ENCODE results near the gene UHMK1. TPM values are rescaled to one million over a fixed set of nuclear protein-coding genes. Genes with fewer than 3 reads are reported as not detected.
A peak's percentile ranks its signal among the peaks of the same experiment; 100 is the strongest.

UHMK1 gene
- total and polyA plus RNA-seq, 2 of the 4 experiments (the other 2 are of a cell fraction) = 15.6 to 57.9 TPM

DNA sequence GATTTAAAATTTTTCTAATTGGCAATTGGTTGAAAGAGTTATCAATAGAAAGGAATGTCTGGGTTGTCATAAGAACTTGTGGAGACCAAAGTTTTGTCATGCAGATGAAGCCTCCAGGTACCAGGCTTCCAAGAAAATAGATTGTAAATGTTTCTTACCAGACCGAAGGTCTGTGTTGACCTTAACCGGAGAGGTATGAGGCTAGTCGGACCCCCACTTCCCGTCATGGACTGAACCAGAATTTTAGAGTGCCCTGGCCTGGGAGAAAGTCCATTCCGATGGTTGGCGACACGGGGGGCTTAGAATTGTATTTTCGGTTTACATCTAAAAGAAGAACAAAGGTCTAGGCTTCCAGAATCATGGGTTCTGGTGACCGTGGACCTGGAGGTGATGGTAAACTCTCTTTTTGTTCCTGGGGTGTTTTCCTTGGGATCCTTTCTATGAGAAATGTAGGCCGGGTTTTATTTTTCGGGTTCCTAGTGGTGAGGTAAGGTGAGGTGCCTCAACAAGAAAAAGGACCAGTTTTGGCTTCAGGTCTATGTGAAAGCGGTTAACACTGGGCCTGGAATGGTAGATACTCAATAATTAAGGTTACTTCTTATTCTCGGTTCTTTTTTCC is 405 bp upstream of the UHMK1 start (continued):
- no peak for TF ChIP-seq BHLHE40 (IDR thresholded peaks at IDR 0.05; ENCODE audit: low read depth, low read length)

DNA sequence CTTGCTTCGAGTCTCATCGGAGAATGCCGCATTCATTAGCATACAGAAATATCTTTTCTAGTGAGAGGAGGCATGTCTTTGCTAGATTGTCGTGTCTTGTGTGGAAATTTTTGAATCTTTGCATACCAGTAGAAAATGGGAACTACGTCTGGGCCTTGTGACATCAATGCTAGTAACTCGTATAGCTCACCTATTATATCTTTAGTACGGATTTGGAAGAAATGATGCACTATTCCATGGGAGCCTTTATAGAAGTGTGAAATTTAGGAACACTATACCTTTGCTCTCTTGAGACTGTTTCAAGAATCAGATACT is 835 bp downstream of the UHMK1 start:
- peaks cover 14% of the 10 kb centered on the region for H3K4me1 ChIP-seq (ENCODE audit: control insufficient read depth, insufficient read depth, low read length)
- no peaks in the 10 kb centered on the region for H3K27me3 ChIP-seq (ENCODE audit: control insufficient read depth, insufficient read depth, low read length)
- peak overlapping the region; percentile 92 for H3K23ac ChIP-seq (ENCODE audit: low read depth, low read length)
- WGBS, 2 experiments (ENCODE audit: extremely low coverage in 2 of 2, insufficient read length in 1 of 2) = no CpG with 5 or more reads among the region's 7 CpGs
- intact Hi-C loops (cut with micrococcal nuclease) = no loop called here
- H3K4me3 ChIP-seq (ENCODE audit: insufficient read depth, low read depth, low read length) = peak overlapping the region; percentile 98
- H3K14ac ChIP-seq (replicated peaks; ENCODE audit: low read depth, low read length) = peak overlapping the region; percentile 66; the same call in 1 of the 2 replicates
- peak overlapping the region; percentile 49; the same call in 1 of the 2 replicates for H4K91ac ChIP-seq (ENCODE audit: insufficient read depth, low read depth, low read length)
- H4K20me1 ChIP-seq (ENCODE audit: insufficient read depth, low read length) = peaks cover 8% of the 10 kb centered on the region; the same call in 1 of the 2 replicates
- H3K9me3 ChIP-seq (ENCODE audit: control insufficient read depth, insufficient read depth, low read length) = no peaks in the 10 kb centered on the region
- in situ Hi-C loops (cut with MboI; ENCODE audit: low sequenced_read_pairs) = loop anchor here (5.0 kb wide), 1 partner anchor 441 kb away; no protein-coding TSS in a partner anchor
- peak overlapping the region; percentile 94 for H3K27ac ChIP-seq (ENCODE audit: insufficient read depth, low read length)
- ChIA-PET CTCF (interaction anchor here (0.6 to 1.3 kb wide), 2 partner anchors 9 to 606 kb away, joined by 3 to 4 read pairs; no protein-coding TSS in a partner anchor), POLR2A (ENCODE audit: unreplicated experiment) (interaction anchor here (0.6 kb wide), 2 partner anchors 42 to 465 kb away, joined by 3 to 10 read pairs; no protein-coding TSS in a partner anchor)
- H2BK120ac ChIP-seq (ENCODE audit: low read depth, low read length) = peak overlapping the region; percentile 63; the same call in 1 of the 2 replicates
- H3K18ac ChIP-seq (ENCODE audit: low read depth, low read length) = no peak overlapping the region
- peak; percentile 2 for DNase-seq
- dilution Hi-C loops (cut with HindIII; ENCODE audit: low sequenced_read_pairs, unreplicated experiment) = no loop called here
- no TSS peak for BruUV-seq (replicated peaks)
- ATAC-seq (ENCODE audit: low read depth) = no peak
- H2BK20ac ChIP-seq (ENCODE audit: low read depth, low read length) = no peak overlapping the region
- peak overlapping the region; percentile 17 to 80; a peak in 3 of 4 replicates for H4K8ac ChIP-seq (ENCODE audit: low read depth in 2 of 2, low read length in 2 of 2)
- H2BK5ac ChIP-seq (ENCODE audit: low read depth, low read length, poor library complexity, severe bottlenecking) = peak overlapping the region; percentile 94
- H3K4me2 ChIP-seq (ENCODE audit: low read depth, low read length) = peak overlapping the region; percentile 65
- peak overlapping the region; percentile 94 for H2AK9ac ChIP-seq (replicated peaks; ENCODE audit: low read depth, low read length, poor library complexity)
- H4K5ac ChIP-seq (ENCODE audit: low read depth, low read length) = peak overlapping the region; percentile 78; the same call in 1 of the 2 replicates
- H3K79me1 ChIP-seq (ENCODE audit: low read depth in 1 of 2, low read length in 2 of 2) = peaks cover 6 to 25% of the 10 kb centered on the region in 2 experiments
- peak overlapping the region; percentile 79 for H3K56ac ChIP-seq (ENCODE audit: extremely low read depth, insufficient read depth, low read length)
- H3K9me1 ChIP-seq (ENCODE audit: insufficient read depth, low read length) = 0 out of 2 replicates have a peak, but pooled peaks cover 3% of the 10 kb centered on the region
- H3K4ac ChIP-seq (ENCODE audit: low read depth, low read length) = peak overlapping the region; percentile 80
- H2BK15ac ChIP-seq (ENCODE audit: low read depth, low read length) = 0 out of 3 replicates have a peak overlapping the region, but pooled peaks have one; percentile 15
- H2AK5ac ChIP-seq (ENCODE audit: low read depth, low read length) = peak overlapping the region; percentile 79
- peaks cover 3% of the 10 kb centered on the region for H3K36me3 ChIP-seq (ENCODE audit: control insufficient read depth, insufficient read depth, low read length)
- peak overlapping the region; percentile 97 for H2AFZ ChIP-seq (replicated peaks; ENCODE audit: low read length, poor library complexity)
- peak overlapping the region; percentile 98 for H3K9ac ChIP-seq (ENCODE audit: low read depth, low read length)
- no peak for TF ChIP-seq MAFK (IDR thresholded peaks at IDR 0.05; ENCODE audit: low read depth, low read length)
- TF ChIP-seq CEBPB (IDR thresholded peaks at IDR 0.05; ENCODE audit: low read depth, low read length) = no peak
- no peak for TF ChIP-seq MAZ (IDR thresholded peaks at IDR 0.05; ENCODE audit: borderline replicate concordance, low read depth, low read length)
- no peak for TF ChIP-seq POLR2A (IDR thresholded peaks at IDR 0.05; ENCODE audit: low read depth, low read length)
- TF ChIP-seq SMC3 (IDR thresholded peaks at IDR 0.05; ENCODE audit: low read depth, low read length) = no peak
- no peak for TF ChIP-seq CHD1 (IDR thresholded peaks at IDR 0.05; ENCODE audit: low read depth, low read length)
- TF ChIP-seq RCOR1 (IDR thresholded peaks at IDR 0.05; ENCODE audit: insufficient replicate concordance, low read length) = no peak
- TF ChIP-seq NFE2L2 (IDR thresholded peaks at IDR 0.05; ENCODE audit: low read depth, low read length) = no peak
- TF ChIP-seq MXI1 (IDR thresholded peaks at IDR 0.05; ENCODE audit: borderline replicate concordance, low read depth, low read length) = no peak
- TF ChIP-seq FOS (IDR thresholded peaks at IDR 0.05; ENCODE audit: low read depth, low read length) = no peak
- no peak for TF ChIP-seq BHLHE40 (IDR thresholded peaks at IDR 0.05; ENCODE audit: low read depth, low read length)
- TF ChIP-seq CTCF (conservative IDR thresholded peaks at IDR 0.05; ENCODE audit: low read depth, low read length) = no peak
- no peak for TF ChIP-seq ELK1 (IDR thresholded peaks at IDR 0.05; ENCODE audit: borderline replicate concordance, low read depth, low read length)

All from IMR-90 (cell line).